Right hindlimb (tissue), 1 donor: ENCODE data around the gene BCAS1.
"Not testable (repeated sequence)": the region's sequence is repeated elsewhere in the genome, so short reads cannot be mapped to it uniquely, and the experiment has no call there.

ENCODE experiments used
- DNase-seq: peaks from one replicate; pipeline ENCODE4 v3.0.0-alpha.2; 2018

BCAS1 gene

DNA sequence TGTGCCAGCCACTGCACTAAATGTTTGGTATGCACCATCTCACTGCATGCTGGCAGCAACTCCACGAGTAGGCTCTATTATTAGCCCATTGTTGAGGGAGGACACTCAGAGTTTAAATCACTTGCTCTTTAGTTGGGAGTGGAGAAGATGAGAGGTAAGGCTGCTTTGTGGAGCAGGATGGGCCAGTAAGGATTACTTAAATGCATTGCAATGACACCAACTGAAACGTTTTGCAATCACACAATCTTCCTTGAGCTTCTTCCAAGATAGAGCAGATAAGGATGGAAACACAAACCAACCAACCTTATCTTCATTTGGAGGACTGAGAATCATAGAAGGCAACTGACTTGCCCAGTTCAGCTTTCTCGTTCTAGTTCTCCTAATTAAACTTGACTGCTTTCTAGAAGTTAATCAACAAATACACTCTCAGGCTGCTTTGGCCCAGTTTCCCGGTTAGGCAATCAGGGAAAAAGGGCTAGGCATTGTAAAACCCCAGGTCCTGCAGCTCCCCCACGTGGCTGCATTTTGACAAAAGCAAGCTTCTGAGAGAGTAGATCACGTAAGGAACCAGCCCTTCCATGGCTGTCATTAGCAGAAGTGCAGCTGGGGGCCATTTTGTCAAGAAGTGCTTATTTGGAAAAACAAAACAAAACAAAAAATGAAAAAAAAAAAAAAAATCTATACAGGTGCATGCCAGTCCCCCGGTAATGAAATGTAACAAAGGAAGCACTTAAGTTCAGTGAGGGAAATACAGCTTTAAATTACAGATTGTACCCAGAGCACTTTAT is 130.6 kb downstream of the BCAS1 start:
- DNase-seq, result peak; percentile 89

DNA sequence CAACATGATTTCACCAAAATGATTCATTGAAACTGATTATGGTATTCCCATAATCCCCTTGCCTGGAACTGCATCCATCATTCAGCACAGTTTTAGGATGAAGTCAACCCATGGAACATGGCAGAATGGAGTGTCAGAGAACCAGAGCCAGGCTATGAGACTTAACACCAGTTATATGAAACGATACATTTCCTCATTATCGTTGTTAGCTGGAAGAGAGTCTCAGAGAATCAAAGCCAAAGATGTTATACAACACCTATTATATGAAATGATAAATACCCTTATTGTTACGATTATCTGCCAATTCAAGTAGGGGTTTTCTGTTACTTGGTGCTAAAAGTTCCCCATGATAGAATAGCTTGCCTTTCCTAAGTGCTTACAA is 131.2 kb downstream of the BCAS1 start:
- no peak for DNase-seq

DNA sequence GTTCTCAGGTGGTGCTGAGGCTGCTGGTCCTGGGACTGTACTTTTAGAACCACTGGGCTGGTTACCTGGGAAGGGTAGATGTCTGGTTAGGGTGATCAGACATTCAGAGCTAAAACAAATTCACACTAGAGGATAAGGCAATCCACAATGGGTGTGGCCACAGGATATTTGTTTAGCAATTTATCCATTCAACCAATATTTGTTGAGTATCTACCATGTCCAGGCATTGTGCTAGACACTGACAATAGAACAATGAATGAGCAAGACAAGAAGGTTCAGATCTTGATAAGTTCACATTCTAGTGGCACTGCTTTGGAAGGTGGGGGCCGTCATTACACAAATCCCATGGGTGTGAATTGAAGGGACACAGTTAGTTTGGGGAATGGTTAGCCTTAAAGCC is 131.7 kb downstream of the BCAS1 start:
- no peak for DNase-seq

DNA sequence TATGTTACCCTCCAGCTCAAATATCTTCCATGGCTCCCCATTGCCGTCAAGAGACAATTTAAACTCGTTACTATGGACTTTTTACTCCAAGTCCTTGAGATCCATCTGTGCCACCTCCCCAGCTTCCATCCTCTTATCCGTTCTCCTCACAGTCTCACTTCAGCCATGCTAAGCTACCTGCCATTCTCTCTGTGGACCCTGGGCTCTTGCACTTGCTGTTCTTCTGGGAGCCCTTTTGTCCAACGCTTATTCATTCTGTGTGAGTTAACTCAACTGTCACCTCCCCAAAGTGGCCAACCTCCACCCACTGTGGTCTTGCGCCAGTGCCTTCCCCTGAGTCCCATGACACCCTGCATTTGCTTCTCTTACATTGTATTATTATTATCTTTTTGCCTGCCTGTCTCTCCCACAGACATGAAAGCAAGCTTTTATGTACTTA is 132.4 kb downstream of the BCAS1 start:
- no peak for DNase-seq

DNA sequence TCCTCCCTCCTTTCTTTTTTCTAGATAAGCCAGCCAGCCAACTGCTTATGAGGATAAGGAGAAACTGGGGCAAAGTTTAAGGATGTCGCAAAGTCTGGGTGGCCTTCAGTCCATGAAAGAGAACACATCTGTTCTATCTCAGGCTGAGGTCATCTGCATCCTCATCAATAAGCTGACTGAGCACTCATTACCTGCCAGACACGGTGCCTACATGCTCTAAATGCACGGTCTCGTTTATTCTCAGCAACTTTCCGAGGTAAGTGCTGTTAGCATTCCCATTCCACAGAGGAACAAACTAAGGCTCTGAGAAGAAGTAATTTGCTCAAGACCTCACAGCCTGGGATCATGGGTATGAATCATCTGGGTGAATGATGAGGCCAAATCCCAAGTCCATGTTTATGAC is 133.1 kb downstream of the BCAS1 start:
- DNase-seq, result no peak

DNA sequence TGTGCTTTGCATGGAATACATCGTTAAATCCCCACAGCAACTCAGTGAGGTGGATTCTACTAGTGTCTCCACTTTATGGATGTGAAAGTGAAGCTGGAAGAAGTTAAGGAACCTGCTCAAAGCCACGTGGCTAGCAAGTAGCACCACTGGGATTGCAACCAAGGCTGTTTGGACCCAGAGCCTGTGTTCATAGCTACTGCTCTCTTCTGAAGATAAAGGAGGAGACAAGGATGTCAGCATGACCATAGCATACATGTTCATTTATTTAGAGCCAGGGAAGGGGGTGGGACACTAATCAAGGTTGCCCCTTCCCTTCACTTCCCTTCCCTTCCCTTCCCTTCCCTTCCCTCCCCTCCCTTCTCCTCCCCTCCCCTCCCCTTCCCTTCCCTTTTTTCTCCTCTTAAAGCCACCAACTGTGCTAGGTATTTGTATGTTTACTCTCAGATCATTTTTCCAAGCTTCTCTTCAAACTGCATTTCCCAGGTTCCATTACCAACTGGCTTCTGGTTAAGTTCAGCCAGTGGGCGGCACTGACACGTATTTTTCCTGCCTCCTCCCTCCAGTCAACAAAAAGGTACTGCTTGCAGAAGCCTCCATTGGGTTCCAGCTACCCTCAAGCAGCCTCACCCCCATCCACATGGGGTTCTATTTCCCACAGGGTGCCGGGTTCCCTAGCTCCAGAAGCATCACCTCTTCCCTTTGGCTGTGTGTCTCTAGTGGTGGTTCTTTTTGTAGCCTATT is 134.9 kb downstream of the BCAS1 start:
- peak; percentile 13 for DNase-seq

DNA sequence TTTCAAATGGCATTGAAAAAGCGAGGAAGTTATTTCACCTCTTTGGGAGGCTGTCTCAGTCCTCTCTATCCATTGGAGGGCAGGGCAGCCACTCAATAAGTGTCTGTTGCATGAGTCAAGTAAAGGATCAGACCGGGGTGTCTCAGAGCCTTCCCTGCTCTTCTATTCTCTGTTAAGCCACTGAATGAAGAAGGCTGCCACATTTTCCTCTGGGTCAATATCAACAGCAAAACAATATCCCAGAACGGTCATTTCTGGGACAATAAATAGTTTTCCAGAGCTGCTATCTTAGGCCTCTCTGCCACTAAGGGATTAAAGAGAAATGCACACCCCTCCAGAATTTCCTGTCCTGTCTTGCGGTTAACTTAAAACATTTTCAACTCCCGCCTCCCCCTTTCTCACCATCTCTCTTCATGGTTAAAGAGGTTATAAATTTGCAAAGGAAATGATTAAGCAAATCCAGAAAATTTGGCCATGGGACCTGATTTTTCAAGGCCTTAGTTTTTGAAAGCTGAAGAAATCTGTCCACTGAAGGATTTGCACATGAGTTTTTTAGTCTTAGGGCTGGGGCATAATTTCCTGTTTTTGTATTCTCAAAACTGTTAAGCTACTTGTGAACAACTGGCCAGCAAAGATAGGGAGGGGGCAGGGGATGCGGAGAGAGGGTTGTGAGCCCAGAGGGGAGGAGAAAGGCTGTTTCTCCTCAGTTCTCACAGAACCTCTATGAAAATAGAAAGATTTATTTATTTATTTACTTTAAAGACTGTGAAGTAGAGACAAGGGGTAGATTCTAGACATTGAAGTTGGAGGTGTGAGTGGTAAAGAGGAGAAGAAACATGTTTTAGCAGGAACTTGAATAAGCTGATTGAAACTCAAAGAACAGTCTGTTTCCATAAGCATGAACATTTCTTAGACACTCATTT is 135.7 kb downstream of the BCAS1 start:
- DNase-seq, result peak; percentile 43

DNA sequence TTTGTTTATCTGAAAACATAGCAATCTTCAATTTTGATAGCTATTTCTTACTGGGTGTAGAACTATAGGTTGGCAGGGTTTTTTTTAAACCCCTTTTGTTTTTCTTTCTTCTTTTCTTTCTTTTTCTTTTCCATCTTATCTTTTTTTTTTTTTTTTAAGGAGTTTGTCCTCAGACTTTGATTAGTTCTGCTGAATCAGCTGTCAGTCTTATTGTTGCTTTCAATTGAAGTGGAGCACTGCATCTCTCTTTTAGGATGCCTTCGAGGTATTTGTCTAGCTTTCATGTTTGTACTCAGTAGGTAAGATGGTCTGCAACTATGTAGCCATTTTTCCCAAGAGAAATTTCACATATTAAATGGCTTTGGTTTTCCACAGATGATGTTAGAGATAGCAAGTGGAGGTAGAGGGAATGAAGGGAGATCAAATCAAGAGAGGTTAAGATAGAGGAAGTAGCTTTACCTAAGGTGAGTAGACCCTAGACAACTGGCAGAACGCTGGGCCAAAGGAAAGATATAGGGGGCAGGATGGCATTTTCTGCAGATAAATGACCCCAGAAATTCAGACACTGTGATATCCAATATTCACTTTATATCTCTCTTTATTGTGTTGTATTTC is 137.1 kb downstream of the BCAS1 start:
- no peak for DNase-seq

DNA sequence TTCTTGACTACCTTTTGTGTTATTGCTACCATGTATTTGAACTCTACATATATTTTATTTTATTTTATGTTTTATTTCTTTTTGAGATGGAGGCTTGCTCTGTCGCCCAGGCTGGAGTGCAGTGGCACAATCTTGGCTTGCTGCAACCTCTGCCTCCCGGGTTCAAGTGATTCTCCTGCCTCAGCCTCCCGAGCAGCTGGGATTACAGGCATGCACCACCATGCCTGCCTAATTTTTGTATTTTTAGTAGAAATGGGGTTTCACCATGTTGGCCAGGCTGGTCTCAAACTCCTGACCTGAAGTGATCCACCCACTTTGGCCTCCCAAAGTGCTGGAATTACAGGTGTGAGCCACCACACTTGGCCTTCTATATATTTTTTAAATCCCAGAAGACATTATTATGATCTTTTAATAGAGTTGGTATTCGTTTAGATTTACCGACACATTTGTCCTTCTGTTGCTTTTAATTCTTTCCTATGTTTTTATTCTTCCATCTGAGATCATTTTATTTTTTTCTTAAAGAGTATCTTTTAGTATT is 137.7 kb downstream of the BCAS1 start:
- DNase-seq, result not testable (repeated sequence)

DNA sequence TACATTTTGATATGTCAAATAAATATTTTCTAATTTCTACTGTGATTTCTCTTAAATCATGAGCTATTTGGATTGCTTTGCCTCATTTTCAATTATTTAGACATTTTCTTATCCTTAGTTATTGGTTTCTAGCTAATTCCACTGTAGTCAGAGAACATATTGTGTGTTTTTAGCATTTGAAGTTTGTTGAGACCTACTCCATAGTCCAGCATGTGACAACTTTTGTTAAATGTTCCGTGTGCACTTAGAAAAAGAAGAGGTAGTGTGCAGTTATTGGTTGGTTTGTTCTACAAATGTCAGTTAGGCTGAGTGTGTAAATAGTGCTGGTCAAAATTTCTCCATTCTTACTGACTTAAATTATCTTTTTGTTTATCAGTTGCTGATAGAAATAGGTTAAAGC is 138.8 kb downstream of the BCAS1 start:
- DNase-seq, result no peak

DNA sequence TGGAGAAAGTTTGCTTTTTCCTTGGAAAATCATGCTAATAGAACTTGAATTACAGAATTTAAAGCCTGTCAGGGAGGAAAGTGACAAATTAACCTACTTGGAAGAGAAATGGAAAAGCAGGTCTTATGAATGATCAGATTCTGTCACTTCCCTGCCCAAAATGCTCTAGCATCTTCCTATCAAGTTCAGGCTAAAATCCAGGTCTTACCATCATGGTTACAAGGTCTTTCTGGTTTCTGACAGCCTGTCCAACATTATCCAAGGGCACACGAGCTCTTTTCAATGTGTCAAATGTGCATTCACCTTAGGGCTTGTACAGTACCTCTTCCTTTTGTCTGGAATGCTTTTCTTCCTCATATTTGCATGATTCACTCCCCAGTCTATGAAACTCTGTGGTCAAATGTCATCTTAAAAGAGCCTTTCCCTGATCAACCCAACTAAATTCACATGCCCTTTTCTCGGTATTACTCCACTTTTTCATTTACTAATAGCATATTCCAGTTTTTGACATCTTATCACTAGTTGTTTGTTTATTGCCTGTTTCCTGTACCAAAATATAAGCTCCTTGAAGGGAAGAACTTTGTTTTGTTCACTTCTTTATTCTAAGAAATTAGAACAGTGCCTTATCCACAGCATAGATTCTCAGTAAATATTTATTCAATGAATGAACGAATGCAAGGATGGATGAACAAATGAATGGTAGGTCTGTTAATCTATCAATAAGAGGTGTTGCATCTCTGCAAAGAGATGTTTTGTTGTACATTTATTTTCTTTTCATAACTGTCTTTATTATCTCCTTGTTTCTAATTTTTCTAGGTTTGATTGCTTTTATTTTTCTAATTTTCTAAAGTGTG is 139.5 kb downstream of the BCAS1 start:
- DNase-seq, result no peak

DNA sequence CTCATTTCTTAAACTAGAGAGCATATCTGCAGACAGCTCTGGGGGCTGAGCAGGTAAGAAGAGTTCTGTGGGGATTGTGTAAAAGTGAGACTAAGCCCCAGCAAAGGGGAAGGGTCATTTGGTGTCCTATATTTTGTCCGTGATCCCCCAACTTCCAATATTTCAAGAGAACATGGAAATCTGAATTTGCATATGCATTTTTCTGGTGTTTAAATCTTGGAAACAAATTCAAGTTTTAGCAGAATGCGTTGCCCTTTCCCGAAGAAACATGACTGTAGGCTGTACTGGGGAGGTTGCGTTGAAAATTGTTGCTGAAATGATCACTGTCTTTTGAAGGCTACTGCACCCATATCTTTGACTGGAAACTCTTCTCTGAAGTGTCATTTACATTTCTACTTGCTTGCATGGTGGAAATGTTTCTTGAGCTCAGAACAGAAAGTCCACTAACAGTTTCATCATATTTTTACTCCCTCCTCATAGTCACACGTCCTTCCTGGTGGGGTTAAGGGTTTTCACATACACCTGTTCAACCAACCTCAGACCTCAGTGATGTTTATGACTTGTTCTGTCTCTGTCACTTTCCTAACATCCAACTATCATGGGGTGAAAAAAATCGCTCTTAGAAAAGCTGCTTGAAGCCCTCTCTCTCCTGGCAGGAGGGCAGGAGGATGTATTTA is 140.3 kb downstream of the BCAS1 start:
- no peak for DNase-seq

DNA sequence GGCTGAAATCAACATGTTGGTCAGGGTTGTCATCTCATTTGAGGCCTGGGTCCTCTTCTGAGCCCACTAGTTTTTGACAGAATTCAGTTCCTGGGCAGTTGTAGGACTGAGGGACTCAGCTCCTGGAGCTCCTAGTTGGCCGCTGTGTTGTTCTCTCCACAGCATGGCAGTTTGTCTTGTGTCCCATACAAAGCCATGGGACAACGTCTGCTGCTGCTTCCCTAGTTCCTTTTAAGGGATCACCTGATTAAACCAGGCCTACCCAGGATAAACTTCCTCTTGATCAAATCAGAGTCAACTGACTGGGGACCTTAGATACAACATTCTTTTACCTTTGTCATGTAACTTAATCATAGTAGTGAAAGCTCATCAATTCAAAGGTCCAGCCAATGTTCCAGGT is 141.0 kb downstream of the BCAS1 start:
- DNase-seq, result no peak

DNA sequence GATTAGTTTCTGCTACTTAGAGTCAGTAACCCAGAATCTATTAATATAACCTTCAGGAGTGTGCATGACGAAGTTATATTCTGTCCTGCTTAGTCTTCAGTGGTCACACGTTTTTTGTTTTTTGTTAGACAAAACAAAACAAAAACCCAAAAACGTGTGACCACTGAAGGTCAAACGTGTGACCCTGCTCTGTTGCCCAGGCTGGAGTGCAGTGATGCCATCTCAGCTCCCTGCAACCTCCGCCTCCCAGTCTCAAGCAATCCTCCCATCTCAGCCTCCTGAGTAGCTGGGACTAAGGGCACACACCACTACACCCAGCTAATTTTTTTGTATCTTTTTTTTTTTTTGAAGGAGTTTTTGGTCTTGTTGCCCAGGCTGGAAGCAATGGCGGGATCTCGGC is 142.4 kb downstream of the BCAS1 start:
- DNase-seq, result no peak

DNA sequence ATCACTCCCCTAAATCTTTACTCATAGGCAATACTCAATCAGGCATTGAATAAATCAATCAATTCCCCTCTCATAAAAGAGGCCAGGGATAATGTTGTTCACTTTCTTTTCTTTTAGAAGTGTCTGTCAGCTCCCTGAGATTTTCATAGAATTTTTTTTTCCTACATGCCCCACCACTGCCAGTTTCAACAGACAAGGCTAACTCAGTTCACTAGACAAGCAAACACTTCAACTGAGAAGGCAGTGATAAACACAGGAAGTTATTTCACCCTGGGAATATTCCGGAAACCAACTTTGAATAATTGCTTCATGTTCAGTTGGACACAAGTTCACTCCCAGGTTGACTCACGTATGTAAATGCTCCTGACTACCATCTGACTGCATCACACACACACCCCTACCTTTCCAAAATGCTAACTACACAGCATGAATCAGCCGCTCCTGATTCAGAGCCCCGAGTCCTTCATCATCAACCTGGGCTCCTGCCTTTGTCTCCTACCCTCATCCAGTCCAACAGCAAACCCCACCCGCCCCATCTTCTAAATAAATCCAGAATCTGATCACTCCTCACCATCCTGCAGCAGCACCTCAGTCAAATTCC is 143.9 kb downstream of the BCAS1 start:
- DNase-seq, result peak; percentile 10

DNA sequence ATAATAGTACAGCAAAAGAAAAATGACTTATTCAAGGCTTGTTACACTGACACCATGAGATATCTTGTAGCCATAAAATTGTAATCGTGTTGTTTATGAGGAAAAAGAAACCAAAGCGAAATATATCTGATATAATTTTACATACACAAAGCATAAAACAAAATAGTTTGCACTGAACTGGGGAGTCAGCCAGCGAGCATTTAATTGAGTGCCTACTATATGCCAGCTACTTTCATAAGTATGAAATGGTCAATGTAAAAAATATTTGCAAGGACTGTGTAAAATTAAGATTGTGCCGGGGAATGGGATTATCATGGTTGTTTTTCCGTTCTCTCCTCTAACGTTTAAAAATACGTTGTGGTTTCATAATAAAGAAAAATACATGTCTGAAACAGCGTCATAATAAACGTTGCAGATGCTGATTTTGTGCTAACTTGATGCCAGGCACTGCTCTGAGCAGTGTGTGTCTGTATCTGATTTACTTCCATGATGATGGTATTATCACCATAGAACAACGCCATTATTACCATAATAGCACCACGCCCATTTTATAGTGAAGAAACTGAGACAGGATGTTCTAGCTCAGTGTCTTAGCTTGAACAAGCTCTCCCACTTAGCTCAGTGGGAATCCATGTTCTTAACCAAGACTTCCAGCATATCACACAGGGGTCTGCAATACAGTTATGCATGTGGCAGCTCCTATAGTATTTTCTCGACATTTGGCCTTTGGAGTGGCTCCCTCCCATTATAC is 144.6 kb downstream of the BCAS1 start:
- DNase-seq, result no peak

DNA sequence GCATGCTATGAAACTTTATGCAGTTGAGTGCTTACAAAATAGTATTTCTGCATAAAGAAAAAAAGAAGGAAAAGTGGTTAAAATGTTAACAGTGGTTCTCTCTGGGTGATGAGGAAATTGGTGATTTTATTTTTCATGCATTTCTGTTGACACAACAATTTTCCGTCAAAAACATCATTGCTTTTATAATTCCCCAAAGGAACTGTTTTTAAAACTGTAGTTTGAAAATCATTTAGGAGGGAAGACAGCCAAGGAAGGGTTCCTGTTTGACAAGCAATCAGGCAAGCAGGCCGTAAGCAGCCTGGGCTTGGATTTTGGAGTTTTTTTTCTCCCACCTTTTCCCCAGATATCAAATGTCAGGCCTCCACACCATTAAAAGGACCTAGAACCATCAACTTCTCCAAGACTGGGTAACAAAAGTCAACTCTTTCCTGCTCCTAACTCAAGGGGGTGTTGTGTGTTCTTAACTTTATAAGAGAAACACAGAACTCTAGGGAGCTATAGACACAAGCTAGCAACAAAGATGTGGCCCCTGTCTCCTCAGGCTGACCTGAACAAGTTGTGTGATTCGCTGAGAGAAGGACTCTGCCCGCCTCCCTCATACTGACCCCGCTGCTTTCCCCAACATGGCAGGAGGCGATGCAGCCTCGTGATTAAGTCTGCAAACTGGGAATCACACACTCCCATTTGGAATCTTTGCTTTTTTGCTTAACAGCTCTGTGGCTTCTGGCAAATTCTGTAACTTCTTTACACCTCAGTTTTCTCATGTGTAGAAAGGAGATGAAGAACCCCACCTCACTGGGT is 146.6 kb downstream of the BCAS1 start:
- DNase-seq, result peak; percentile 7

DNA sequence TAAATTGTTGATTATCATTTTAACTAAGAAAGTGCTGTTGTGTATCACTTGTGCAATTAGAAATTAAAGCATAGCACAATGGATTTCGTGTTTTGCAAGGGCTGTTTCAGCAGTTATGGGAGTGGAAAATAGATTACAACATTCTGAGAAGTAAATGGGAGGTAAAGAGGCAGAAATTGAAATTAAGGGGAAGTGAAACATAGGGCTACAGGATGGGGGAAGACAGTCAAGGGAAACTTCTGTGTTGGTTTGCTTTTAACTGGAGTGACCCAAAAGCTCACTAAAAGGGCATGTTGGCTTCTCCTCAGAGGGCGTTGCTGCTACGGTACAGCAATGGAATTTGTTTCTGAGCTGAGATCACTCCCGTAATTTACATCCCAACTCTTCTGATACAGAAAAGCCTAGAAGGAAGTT is 147.5 kb downstream of the BCAS1 start:
- DNase-seq, result peak; percentile 24

DNA sequence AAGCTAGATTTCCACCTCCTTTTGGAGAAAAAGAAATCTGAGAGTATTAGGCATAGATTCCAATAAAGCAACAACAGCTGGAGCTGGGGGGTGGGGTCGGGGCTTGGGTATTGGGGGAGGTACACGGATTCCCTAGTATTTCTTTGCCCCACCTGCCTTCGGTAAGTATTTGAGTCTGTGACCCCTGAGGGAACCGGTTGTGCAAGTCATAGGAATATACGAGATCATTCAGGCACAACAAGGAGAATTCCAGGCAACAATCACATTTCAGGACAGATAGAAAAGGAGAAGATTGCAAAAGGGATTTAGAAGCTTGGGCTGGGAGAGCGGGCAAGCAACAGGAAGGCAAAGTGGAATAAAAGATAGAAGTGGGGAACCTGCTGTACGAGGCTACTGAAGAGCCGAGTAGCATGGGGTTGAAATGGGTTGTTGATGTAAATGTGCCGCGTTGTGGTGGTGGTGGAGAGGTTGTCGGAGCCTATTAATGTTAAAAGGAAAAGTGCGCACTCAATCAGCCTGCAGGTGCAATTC is 148.9 kb downstream of the BCAS1 start:
- no peak for DNase-seq
